HEK293 (cell line): ENCODE data around the gene FMN1.

Source experiments
- CTCF ChIA-PET: fragments of 350-600 bp; formaldehyde crosslinking; extraction: SDS; loops from one replicate; lab custom pipeline; 2021; ENCODE audit warnings: antibody characterized with exemption; lab: Yijun Ruan, JAX
- POLR2A ChIA-PET: fragments of 300-600 bp; formaldehyde crosslinking; extraction: SDS; loops from one replicate; lab custom pipeline; 2020; ENCODE audit warnings: antibody characterized with exemption, inconsistent platforms; lab: Yijun Ruan, JAX
- H3K27ac ChIP-seq: fragments of 200-500 bp; sonication (Bioruptor generic); 2 replicates; pipeline ENCODE4 v1.5.1; 2014; ENCODE audit warnings: low read depth, low read length, control low read depth, inconsistent platforms; ENCODE audit errors: extremely low read depth
- H3K36me3 ChIP-seq, 2 experiments: fragments of 200-500 bp in 1 of 2; sonication (Bioruptor generic) in 1 of 2; 1 replicate in 1 of 2; 2 replicates in 1 of 2; pipeline ENCODE4 v1.5.1; 2014 to 2017; ENCODE audit warnings: inconsistent platforms in 2 of 2, low read length in 2 of 2; ENCODE audit not compliant: control insufficient read depth in 2 of 2, insufficient read depth in 1 of 2
- H3K4me1 ChIP-seq: fragments of 200-500 bp; sonication (Bioruptor generic); 2 replicates; pipeline ENCODE4 v1.5.1; 2014; ENCODE audit warnings: mild to moderate bottlenecking, low read length, inconsistent platforms; ENCODE audit not compliant: control insufficient read depth, insufficient read depth
- H3K4me3 ChIP-seq: 2 replicates; pipeline ENCODE4 v1.5.1; 2011; ENCODE audit warnings: low read depth, mild to moderate bottlenecking, control low read depth, low read length, moderate library complexity
- H3K9me3 ChIP-seq: fragments of 200-500 bp; sonication (Bioruptor generic); 2 replicates; pipeline ENCODE4 v1.5.1; 2014; ENCODE audit warnings: low read depth, low read length, inconsistent platforms; ENCODE audit not compliant: control insufficient read depth, insufficient read depth
- GLI2 ChIP-seq: fragments of 450-650 bp; formaldehyde crosslinking; IDR thresholded peaks from 2 replicates; pipeline ENCODE4; 2017; ENCODE audit warnings: missing biosample characterization, missing genetic modification characterization, low read depth, borderline replicate concordance
- GLI4 ChIP-seq: fragments of 450-650 bp; formaldehyde crosslinking; IDR thresholded peaks from 2 replicates; pipeline ENCODE4 v1.5.1; 2016; ENCODE audit warnings: missing biosample characterization, missing genetic modification characterization
- GLIS1 ChIP-seq: fragments of 450-650 bp; formaldehyde crosslinking; IDR thresholded peaks from 2 replicates; pipeline ENCODE4 v1.5.1; 2016; ENCODE audit warnings: missing biosample characterization, missing genetic modification characterization
- KLF10 ChIP-seq: fragments of 450-650 bp; IDR thresholded peaks from 2 replicates; pipeline ENCODE4 v1.5.1; 2018; ENCODE audit warnings: missing biosample characterization, mild to moderate bottlenecking, missing genetic modification characterization
- KLF9 ChIP-seq: fragments of 450-650 bp; formaldehyde crosslinking; IDR thresholded peaks from 2 replicates; pipeline ENCODE4 v1.5.1; 2016; ENCODE audit warnings: missing biosample characterization, missing genetic modification characterization, low read depth
- MZF1 ChIP-seq: fragments of 450-650 bp; formaldehyde crosslinking; IDR thresholded peaks from 2 replicates; pipeline ENCODE4 v1.5.1; 2017; ENCODE audit warnings: missing biosample characterization, missing genetic modification characterization, borderline replicate concordance
- PRDM1 ChIP-seq: fragments of 450-650 bp; formaldehyde crosslinking; IDR thresholded peaks from 2 replicates; pipeline ENCODE4; 2016; ENCODE audit warnings: missing biosample characterization, missing genetic modification characterization
- RBAK ChIP-seq: fragments of 450-650 bp; formaldehyde crosslinking; IDR thresholded peaks from 2 replicates; pipeline ENCODE4 v1.5.1; 2016; ENCODE audit warnings: missing biosample characterization, missing genetic modification characterization
- REPIN1 ChIP-seq: fragments of 450-650 bp; formaldehyde crosslinking; IDR thresholded peaks from 2 replicates; pipeline ENCODE4 v1.5.1; 2017; ENCODE audit warnings: missing biosample characterization, missing genetic modification characterization, low read depth
- SP2 ChIP-seq: fragments of 450-650 bp; formaldehyde crosslinking; IDR thresholded peaks from 2 replicates; pipeline ENCODE4 v1.5.1; 2016; ENCODE audit warnings: missing biosample characterization, missing genetic modification characterization
- ZFP69B ChIP-seq: fragments of 450-650 bp; formaldehyde crosslinking; IDR thresholded peaks from 2 replicates; pipeline ENCODE4 v1.5.1; 2016; ENCODE audit warnings: missing biosample characterization, missing genetic modification characterization
- ZIC2 ChIP-seq: fragments of 450-650 bp; formaldehyde crosslinking; IDR thresholded peaks from 2 replicates; pipeline ENCODE4 v1.5.1; 2016; ENCODE audit warnings: missing biosample characterization, missing genetic modification characterization
- ZNF10 ChIP-seq: fragments of 450-650 bp; formaldehyde crosslinking; IDR thresholded peaks from 2 replicates; pipeline ENCODE4 v1.5.1; 2017; ENCODE audit warnings: missing biosample characterization, missing genetic modification characterization
- ZNF292 ChIP-seq: fragments of 450-650 bp; formaldehyde crosslinking; IDR thresholded peaks from 2 replicates; pipeline ENCODE4 v1.5.1; 2016; ENCODE audit warnings: low read depth, missing biosample characterization, missing genetic modification characterization, borderline replicate concordance
- ZNF324 ChIP-seq: fragments of 450-650 bp; formaldehyde crosslinking; IDR thresholded peaks from 2 replicates; pipeline ENCODE4 v1.5.1; 2016; ENCODE audit warnings: missing biosample characterization, missing genetic modification characterization
- ZNF544 ChIP-seq: fragments of 450-650 bp; formaldehyde crosslinking; IDR thresholded peaks from 2 replicates; pipeline ENCODE4 v1.5.0; 2017; ENCODE audit warnings: missing biosample characterization, missing genetic modification characterization
- ZNF558 ChIP-seq: fragments of 450-650 bp; formaldehyde crosslinking; IDR thresholded peaks from 2 replicates; pipeline ENCODE4 v1.5.1; 2016; ENCODE audit warnings: missing biosample characterization, missing genetic modification characterization
- ZNF585B ChIP-seq: fragments of 450-650 bp; formaldehyde crosslinking; IDR thresholded peaks from 2 replicates; pipeline ENCODE4 v1.5.1; 2016; ENCODE audit warnings: missing biosample characterization, missing genetic modification characterization
- ZNF596 ChIP-seq: fragments of 450-650 bp; IDR thresholded peaks from 2 replicates; pipeline ENCODE4 v1.5.0; 2018; ENCODE audit warnings: missing biosample characterization, mild to moderate bottlenecking, missing genetic modification characterization, moderate library complexity
- ZNF707 ChIP-seq: fragments of 450-650 bp; formaldehyde crosslinking; IDR thresholded peaks from 2 replicates; pipeline ENCODE4 v1.5.1; 2016; ENCODE audit warnings: missing biosample characterization, missing genetic modification characterization
- TF ChIP-seq, protein P1 (sequence below): fragments of 450-650 bp; formaldehyde crosslinking; IDR thresholded peaks from 2 replicates; pipeline ENCODE4 v1.5.1; 2016; ENCODE audit warnings: missing biosample characterization, missing genetic modification characterization
- TF ChIP-seq, protein P2 (sequence below): fragments of 450-650 bp; formaldehyde crosslinking; IDR thresholded peaks from 2 replicates; pipeline ENCODE4 v1.5.1; 2017; ENCODE audit warnings: missing biosample characterization, missing genetic modification characterization
- TF ChIP-seq, protein P3 (sequence below): fragments of 450-650 bp; formaldehyde crosslinking; IDR thresholded peaks from 2 replicates; pipeline ENCODE4 v1.5.1; 2016; ENCODE audit warnings: missing biosample characterization, missing genetic modification characterization
- TF ChIP-seq, protein P4 (sequence below): fragments of 450-650 bp; formaldehyde crosslinking; IDR thresholded peaks from 2 replicates; pipeline ENCODE4 v1.5.0; 2017; ENCODE audit warnings: missing biosample characterization, missing genetic modification characterization, borderline replicate concordance
- TF ChIP-seq, protein P5 (sequence below): fragments of 450-650 bp; formaldehyde crosslinking; IDR thresholded peaks from 2 replicates; pipeline ENCODE4 v1.5.1; 2016; ENCODE audit warnings: missing biosample characterization, missing genetic modification characterization

The FMN1 gene

DNA sequence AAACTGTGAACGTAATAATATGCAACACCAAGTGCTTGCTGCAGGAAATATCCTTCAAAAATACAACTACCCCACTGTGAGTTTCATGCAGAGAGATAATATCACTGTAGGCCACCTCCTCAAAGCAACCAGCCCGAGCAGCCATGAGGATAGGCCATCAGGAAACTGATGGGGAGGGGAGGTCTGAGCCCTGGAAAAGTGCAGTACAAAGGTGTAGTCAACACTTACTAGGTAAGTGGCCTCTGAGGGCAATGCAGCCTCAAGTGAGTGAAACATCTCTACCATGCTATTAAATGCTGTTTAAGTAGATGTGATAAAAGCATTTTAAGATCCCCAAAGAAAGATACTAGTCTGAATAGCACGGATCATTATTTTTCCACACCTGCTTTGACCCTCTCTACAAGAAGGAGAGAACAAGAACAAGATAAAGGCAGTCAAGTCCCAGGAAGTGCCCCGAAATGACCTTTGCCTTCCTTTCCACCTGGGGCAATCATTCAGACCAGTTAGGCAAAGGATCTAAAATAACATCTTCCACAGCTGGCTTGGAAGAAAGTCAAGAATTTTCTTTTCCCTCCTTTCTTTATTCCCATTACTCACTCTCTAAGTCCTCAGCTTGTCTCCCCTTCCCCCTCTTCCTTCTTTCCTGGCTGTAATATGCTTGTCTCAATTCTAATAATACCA is 62.8 kb downstream of the FMN1 start:
- TF ChIP-seq ZIC2 (tag by site-specific recombination): peak; percentile 46
- TF ChIP-seq REPIN1 (tag by site-specific recombination): no peak
- TF ChIP-seq GLIS1: peak; percentile 31; the same call in 1 of the 2 replicates
- no peak for TF ChIP-seq PRDM1 (tag by site-specific recombination)
- TF ChIP-seq KLF9: no peak
- peaks cover 13% of the 10 kb centered on the region for H3K4me1 ChIP-seq
- H3K27ac ChIP-seq: no peak overlapping the region
- H3K36me3 ChIP-seq: no peaks in the 10 kb centered on the region
- no peaks in the 10 kb centered on the region for H3K9me3 ChIP-seq
- H3K4me3 ChIP-seq: no peak overlapping the region
- CTCF ChIA-PET: interaction anchor here (0.6 to 10.1 kb wide), 24 partner anchors 12 to 482 kb away, joined by 3 to 185 read pairs (median 4); no protein-coding TSS in a partner anchor
- POLR2A ChIA-PET: no interaction called here

DNA sequence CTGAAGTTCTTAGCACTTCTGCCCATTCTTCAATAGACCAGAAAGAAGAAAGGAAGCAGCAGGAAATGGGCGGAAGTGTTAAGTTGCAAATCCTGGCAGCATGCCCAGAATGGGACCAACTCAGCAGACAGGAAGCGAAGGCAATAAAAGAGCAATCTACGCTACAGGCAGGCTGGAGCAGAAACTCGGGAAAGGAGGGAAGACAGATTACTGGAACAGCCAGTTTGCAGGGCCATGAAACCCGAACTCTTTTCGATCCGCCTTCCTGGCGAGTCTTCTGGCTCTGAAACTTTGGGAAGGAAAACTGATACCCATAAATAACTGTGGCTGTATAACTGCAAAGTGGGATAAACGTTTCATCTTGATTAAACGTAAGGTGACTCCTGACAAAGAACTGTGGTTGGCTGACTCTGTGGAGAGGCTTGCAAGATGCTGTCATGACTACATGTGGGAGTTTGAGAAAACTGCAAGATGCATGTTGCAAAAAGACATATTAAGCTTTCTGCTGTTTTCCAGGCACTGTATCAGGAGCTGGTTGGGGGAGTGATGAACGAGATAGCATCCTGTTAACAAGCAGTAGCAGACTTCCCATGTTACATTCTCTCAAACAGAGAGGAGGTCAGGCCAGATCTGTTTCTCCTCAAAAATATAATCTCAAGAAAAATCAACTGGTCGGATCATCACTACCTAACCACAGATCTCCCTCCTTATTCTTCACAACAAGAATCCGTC is 67.8 kb downstream of the FMN1 start:
- Histone ChIP-seq H3K9me3 (no peaks in the 10 kb centered on the region), H3K4me3 (no peak overlapping the region), H3K27ac (peak overlapping the region; percentile 64; the same call in 1 of the 2 replicates), H3K36me3 (no peaks in the 10 kb centered on the region), H3K4me1 (peaks cover 17% of the 10 kb centered on the region)
- CTCF ChIA-PET: no interaction called here
- POLR2A ChIA-PET: no interaction called here
- peak; percentile 47; the same call in 1 of the 2 replicates for TF ChIP-seq KLF10 (tag by site-specific recombination)
- TF ChIP-seq, protein P1, sequence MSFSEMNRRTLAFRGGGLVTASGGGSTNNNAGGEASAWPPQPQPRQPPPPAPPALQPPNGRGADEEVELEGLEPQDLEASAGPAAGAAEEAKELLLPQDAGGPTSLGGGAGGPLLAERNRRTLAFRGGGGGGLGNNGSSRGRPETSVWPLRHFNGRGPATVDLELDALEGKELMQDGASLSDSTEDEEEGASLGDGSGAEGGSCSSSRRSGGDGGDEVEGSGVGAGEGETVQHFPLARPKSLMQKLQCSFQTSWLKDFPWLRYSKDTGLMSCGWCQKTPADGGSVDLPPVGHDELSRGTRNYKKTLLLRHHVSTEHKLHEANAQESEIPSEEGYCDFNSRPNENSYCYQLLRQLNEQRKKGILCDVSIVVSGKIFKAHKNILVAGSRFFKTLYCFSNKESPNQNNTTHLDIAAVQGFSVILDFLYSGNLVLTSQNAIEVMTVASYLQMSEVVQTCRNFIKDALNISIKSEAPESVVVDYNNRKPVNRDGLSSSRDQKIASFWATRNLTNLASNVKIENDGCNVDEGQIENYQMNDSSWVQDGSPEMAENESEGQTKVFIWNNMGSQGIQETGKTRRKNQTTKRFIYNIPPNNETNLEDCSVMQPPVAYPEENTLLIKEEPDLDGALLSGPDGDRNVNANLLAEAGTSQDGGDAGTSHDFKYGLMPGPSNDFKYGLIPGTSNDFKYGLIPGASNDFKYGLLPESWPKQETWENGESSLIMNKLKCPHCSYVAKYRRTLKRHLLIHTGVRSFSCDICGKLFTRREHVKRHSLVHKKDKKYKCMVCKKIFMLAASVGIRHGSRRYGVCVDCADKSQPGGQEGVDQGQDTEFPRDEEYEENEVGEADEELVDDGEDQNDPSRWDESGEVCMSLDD (tag by site-specific recombination): no peak
- TF ChIP-seq, protein P2, sequence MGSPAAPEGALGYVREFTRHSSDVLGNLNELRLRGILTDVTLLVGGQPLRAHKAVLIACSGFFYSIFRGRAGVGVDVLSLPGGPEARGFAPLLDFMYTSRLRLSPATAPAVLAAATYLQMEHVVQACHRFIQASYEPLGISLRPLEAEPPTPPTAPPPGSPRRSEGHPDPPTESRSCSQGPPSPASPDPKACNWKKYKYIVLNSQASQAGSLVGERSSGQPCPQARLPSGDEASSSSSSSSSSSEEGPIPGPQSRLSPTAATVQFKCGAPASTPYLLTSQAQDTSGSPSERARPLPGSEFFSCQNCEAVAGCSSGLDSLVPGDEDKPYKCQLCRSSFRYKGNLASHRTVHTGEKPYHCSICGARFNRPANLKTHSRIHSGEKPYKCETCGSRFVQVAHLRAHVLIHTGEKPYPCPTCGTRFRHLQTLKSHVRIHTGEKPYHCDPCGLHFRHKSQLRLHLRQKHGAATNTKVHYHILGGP (tag by site-specific recombination): no peak
- TF ChIP-seq, protein P3, sequence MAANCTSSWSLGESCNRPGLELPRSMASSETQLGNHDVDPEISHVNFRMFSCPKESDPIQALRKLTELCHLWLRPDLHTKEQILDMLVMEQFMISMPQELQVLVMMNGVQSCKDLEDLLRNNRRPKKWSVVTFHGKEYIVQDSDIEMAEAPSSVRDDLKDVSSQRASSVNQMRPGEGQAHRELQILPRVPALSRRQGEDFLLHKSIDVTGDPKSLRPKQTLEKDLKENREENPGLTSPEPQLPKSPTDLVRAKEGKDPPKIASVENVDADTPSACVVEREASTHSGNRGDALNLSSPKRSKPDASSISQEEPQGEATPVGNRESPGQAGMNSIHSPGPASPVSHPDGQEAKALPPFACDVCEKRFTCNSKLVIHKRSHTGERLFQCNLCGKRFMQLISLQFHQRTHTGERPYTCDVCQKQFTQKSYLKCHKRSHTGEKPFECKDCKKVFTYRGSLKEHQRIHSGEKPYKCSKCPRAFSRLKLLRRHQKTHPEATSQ (tag by site-specific recombination): no peak
- no peak for TF ChIP-seq ZNF707
- no peak for TF ChIP-seq GLI4 (tag by site-specific recombination)
- TF ChIP-seq ZNF292: no peak
- 0 out of 2 replicates have a peak, but pooled peaks have one; percentile 33 for TF ChIP-seq ZNF10 (tag by site-specific recombination)
- TF ChIP-seq GLI2 (tag by site-specific recombination): peak; percentile 8; the same call in 1 of the 2 replicates
- TF ChIP-seq SP2 (tag by site-specific recombination): peak; percentile 46
- TF ChIP-seq MZF1 (tag by site-specific recombination): peak; percentile 63; the same call in 1 of the 2 replicates
- TF ChIP-seq, protein P4, sequence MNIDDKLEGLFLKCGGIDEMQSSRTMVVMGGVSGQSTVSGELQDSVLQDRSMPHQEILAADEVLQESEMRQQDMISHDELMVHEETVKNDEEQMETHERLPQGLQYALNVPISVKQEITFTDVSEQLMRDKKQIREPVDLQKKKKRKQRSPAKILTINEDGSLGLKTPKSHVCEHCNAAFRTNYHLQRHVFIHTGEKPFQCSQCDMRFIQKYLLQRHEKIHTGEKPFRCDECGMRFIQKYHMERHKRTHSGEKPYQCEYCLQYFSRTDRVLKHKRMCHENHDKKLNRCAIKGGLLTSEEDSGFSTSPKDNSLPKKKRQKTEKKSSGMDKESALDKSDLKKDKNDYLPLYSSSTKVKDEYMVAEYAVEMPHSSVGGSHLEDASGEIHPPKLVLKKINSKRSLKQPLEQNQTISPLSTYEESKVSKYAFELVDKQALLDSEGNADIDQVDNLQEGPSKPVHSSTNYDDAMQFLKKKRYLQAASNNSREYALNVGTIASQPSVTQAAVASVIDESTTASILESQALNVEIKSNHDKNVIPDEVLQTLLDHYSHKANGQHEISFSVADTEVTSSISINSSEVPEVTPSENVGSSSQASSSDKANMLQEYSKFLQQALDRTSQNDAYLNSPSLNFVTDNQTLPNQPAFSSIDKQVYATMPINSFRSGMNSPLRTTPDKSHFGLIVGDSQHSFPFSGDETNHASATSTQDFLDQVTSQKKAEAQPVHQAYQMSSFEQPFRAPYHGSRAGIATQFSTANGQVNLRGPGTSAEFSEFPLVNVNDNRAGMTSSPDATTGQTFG (tag by site-specific recombination): no peak
- peak; percentile 52; the same call in 1 of the 2 replicates for TF ChIP-seq ZNF558
- TF ChIP-seq ZNF585B (tag by site-specific recombination): no peak
- no peak for TF ChIP-seq ZNF544 (tag by site-specific recombination)
- TF ChIP-seq, protein P5, sequence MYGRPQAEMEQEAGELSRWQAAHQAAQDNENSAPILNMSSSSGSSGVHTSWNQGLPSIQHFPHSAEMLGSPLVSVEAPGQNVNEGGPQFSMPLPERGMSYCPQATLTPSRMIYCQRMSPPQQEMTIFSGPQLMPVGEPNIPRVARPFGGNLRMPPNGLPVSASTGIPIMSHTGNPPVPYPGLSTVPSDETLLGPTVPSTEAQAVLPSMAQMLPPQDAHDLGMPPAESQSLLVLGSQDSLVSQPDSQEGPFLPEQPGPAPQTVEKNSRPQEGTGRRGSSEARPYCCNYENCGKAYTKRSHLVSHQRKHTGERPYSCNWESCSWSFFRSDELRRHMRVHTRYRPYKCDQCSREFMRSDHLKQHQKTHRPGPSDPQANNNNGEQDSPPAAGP: 0 out of 2 replicates have a peak, but pooled peaks have one; percentile 56
- TF ChIP-seq ZNF596 (tag by site-specific recombination): 0 out of 2 replicates have a peak, but pooled peaks have one; percentile 33
- TF ChIP-seq ZFP69B (tag by site-specific recombination): 0 out of 2 replicates have a peak, but pooled peaks have one; percentile 36
- no peak for TF ChIP-seq RBAK (tag by site-specific recombination)
- 0 out of 2 replicates have a peak, but pooled peaks have one; percentile 58 for TF ChIP-seq ZNF324 (tag by site-specific recombination)
